Endothelial cell of umbilical vein (primary cell): ENCODE data around the gene EXD1. TPM values are rescaled to one million over a fixed set of nuclear protein-coding genes. Genes with fewer than 3 reads are reported as not detected.

Experiments
- BruUV-seq: library from RNA; stranded (reverse); fragments of 400-500 nt; replicated peaks from 2 replicates; lab custom pipeline; 2021; lab: Mats Ljungman, UMichigan
- CTCF ChIA-PET: fragments of 300-600, 350-600 bp; sonication (Branson Sonifier 250); formaldehyde crosslinking; loops from one replicate; lab custom pipeline; 2021; ENCODE audit warnings: antibody characterized with exemption, inconsistent platforms; lab: Charles Lee
- POLR2A ChIA-PET: fragments of 300-600, 350-600 bp; sonication (Branson Sonifier 250); formaldehyde crosslinking; loops from one replicate; lab custom pipeline; 2021; ENCODE audit warnings: antibody characterized with exemption, inconsistent platforms; lab: Charles Lee
- DNase-seq: peaks from one replicate; pipeline ENCODE4 v3.0.0-alpha.2; 2011; ENCODE audit warnings: low read depth, low spot score
- FAIRE-seq: peaks from 2 replicates; lab custom pipeline; 2011; peaks lifted over from hg19 to GRCh38; lab: Jason Lieb, UNC
- H2AFZ ChIP-seq: 2 replicates; pipeline ENCODE4 v1.6.0; 2012; ENCODE audit warnings: low read depth, low read length, control low read depth, inconsistent platforms
- H3K27ac ChIP-seq: 2 replicates; pipeline ENCODE4 v1.5.1; 2011; ENCODE audit warnings: low read depth, mild to moderate bottlenecking, control low read depth, low read length, moderate library complexity; ENCODE audit not compliant: insufficient read depth
- H3K27me3 ChIP-seq, 2 experiments: 2 replicates each; pipeline versions ENCODE4 v1.6.0 to v1.6.1; 2011; ENCODE audit warnings: low read length in 2 of 2, mixed read lengths in 1 of 2; ENCODE audit not compliant: control insufficient read depth in 2 of 2, insufficient read depth in 2 of 2
- H3K36me3 ChIP-seq, 2 experiments: 2 replicates in 1 of 2; 3 replicates in 1 of 2; pipeline ENCODE4 v1.5.1; 2011; ENCODE audit warnings: low read length in 2 of 2, mild to moderate bottlenecking in 1 of 2, moderate library complexity in 1 of 2; ENCODE audit not compliant: control insufficient read depth in 2 of 2, insufficient read depth in 2 of 2; ENCODE audit errors: extremely low read depth in 1 of 2
- H3K4me1 ChIP-seq: 3 replicates; pipeline ENCODE4 v1.5.1; 2011; ENCODE audit warnings: mild to moderate bottlenecking, low read length; ENCODE audit not compliant: control insufficient read depth, insufficient read depth; ENCODE audit errors: extremely low read depth
- H3K4me2 ChIP-seq: 2 replicates; pipeline ENCODE4 v1.6.1; 2011; ENCODE audit warnings: low read length, control low read depth, mixed read lengths; ENCODE audit not compliant: insufficient read depth
- H3K4me3 ChIP-seq, 3 experiments: fragments of 200-600 bp in 1 of 3; sonication (generic), shearing (Covaris generic) in 1 of 3; replicated peaks in 1 of 3; 2 replicates each; pipeline ENCODE4 v1.5.1; 2011 to 2016; ENCODE audit warnings: control low read depth in 3 of 3, low read length in 3 of 3, mild to moderate bottlenecking in 2 of 3, inconsistent platforms in 1 of 3, low read depth in 1 of 3, moderate library complexity in 1 of 3; ENCODE audit not compliant: insufficient read depth in 1 of 3
- H3K79me2 ChIP-seq: 2 replicates; pipeline ENCODE4 v1.6.0; 2012; ENCODE audit warnings: low read length, inconsistent platforms; ENCODE audit not compliant: control insufficient read depth, insufficient read depth
- H3K9ac ChIP-seq: replicated peaks from 2 replicates; pipeline ENCODE3; 2011; ENCODE audit warnings: low read length, control low read depth; ENCODE audit not compliant: insufficient read depth; ENCODE audit errors: extremely low read depth
- H3K9me1 ChIP-seq: replicated peaks from 3 replicates; pipeline ENCODE4 v1.6.0; 2011; ENCODE audit warnings: mild to moderate bottlenecking, low read length; ENCODE audit not compliant: control insufficient read depth, insufficient read depth; ENCODE audit errors: extremely low read depth
- H3K9me3 ChIP-seq: replicated peaks from 2 replicates; pipeline ENCODE4 v1.5.1; 2012; ENCODE audit warnings: low read length, inconsistent platforms; ENCODE audit not compliant: control insufficient read depth, insufficient read depth
- H4K20me1 ChIP-seq: replicated peaks from 2 replicates; pipeline ENCODE3; 2011; ENCODE audit warnings: mild to moderate bottlenecking, low read length; ENCODE audit not compliant: control insufficient read depth, insufficient read depth; ENCODE audit errors: extremely low read depth
- EZH2 ChIP-seq: IDR thresholded peaks from 2 replicates; pipeline ENCODE4 v1.6.1; 2012; ENCODE audit warnings: borderline replicate concordance, low read depth, mild to moderate bottlenecking, moderate library complexity, low read length, inconsistent platforms; ENCODE audit not compliant: severe bottlenecking
- FOS ChIP-seq: IDR thresholded peaks from 2 replicates; pipeline ENCODE4 v1.6.1; 2011; ENCODE audit warnings: mild to moderate bottlenecking, low read length, moderate library complexity, borderline replicate concordance; ENCODE audit not compliant: insufficient read depth
- GATA2 ChIP-seq: IDR thresholded peaks from 2 replicates; pipeline ENCODE4 v1.7.0; 2011; ENCODE audit warnings: low read depth, mild to moderate bottlenecking, moderate library complexity, mixed read lengths, low read length; ENCODE audit not compliant: insufficient read length, insufficient read depth
- JUN ChIP-seq: IDR thresholded peaks from 2 replicates; pipeline ENCODE4 v1.6.1; 2011; ENCODE audit warnings: borderline replicate concordance, low read depth; ENCODE audit not compliant: insufficient read length, insufficient read depth
- MYC ChIP-seq: IDR thresholded peaks from one replicate; pipeline ENCODE4 v1.6.1; 2011; ENCODE audit warnings: mild to moderate bottlenecking, low read depth, low read length
- POLR2A ChIP-seq: IDR thresholded peaks from 2 replicates; pipeline ENCODE4 v1.6.1; 2012; ENCODE audit warnings: low read depth, mild to moderate bottlenecking, control low read depth, low read length
- POLR2AphosphoS5 ChIP-seq: IDR thresholded peaks from 2 replicates; pipeline ENCODE4 v1.6.1; 2012; ENCODE audit warnings: low read depth, mild to moderate bottlenecking, control low read depth, low read length, moderate library complexity; ENCODE audit not compliant: insufficient read depth
- dilution Hi-C: fragments of 300-500 bp; cut with MboI; formaldehyde crosslinking; loops from one replicate; pipeline ENCODE4 v1.15.0; 2019; ENCODE audit warnings: low sequenced_read_pairs; ENCODE audit not compliant: extremely low pct_ligation_motif_present
- intact Hi-C: fragments of 100-400 bp; cut with micrococcal nuclease; formaldehyde crosslinking; loops from one replicate; pipeline ENCODE4 v1.10.0; 2022
- polyA plus RNA-seq, 4 experiments: library from polyadenylated mRNA; depleted of rRNA in 3 of 4; stranded (reverse) in 3 of 4; unstranded in 1 of 4; fragments of >200 nt; gene quantifications; 2 replicates each; pipeline versions ENCODE4 v1.2.1 to v1.2.3, GENCODE V29; 2011 to 2012; ENCODE audit warnings: missing spikeins in 1 of 4
- total RNA-seq: library from RNA; stranded (reverse); gene quantifications from 2 replicates; pipeline ENCODE4 v1.2.3, GENCODE V29; 2021
- TF ChIP-seq, protein P1 (sequence below), 2 donors: IDR thresholded peaks; 1 replicate in 1 of 2; 2 replicates in 1 of 2; pipeline ENCODE4 v1.5.1; 2011; ENCODE audit warnings: low read length in 2 of 2, mild to moderate bottlenecking in 2 of 2, moderate library complexity in 2 of 2, control low read depth in 1 of 2, inconsistent platforms in 1 of 2, low read depth in 1 of 2; ENCODE audit not compliant: insufficient read depth in 1 of 2; ENCODE audit errors: extremely low read depth in 1 of 2
- TF ChIP-seq, protein P2 (sequence below): IDR thresholded peaks from 2 replicates; pipeline ENCODE4 v1.6.1; 2011; ENCODE audit not compliant: insufficient read depth, insufficient read length

EXD1 gene
- total and polyA plus RNA-seq, 2 donors (not counting 3 experiments of a cell fraction or from before 2014, with no cell fraction given) = not detected

DNA sequence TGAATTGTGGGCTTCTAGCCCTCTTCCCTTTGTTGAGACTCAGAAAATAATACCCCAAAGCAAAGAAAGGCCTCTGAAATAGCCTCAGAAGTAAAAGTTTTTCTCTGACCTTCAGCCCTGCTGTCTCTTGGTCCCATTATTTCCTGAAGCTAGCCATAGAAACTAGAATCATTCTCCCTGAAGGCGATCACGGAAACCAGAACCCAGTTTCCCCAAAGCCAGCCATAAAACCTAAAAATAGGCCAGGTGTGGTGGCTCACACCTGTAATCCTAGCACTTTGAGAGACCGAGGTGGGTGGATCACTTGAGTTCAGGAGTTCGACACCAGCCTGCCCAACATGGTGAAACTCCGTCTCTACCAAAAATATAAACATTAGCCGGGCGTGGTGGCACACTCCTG lies 27.2 kb downstream of the EXD1 start:
- intact Hi-C loops = no loop called here
- dilution Hi-C loops = no loop called here
- Histone ChIP-seq H2AFZ (no peak overlapping the region), H3K36me3 (no peaks in the 10 kb centered on the region), H3K27ac (no peak overlapping the region), H3K4me3 (no peak overlapping the region), H3K9ac (no peak overlapping the region), H3K79me2 (no peaks in the 10 kb centered on the region), H3K4me1 (no peaks in the 10 kb centered on the region), H3K9me1 (no peaks in the 10 kb centered on the region), H4K20me1 (no peaks in the 10 kb centered on the region), H3K9me3 (no peaks in the 10 kb centered on the region), H3K4me2 (no peak overlapping the region), H3K27me3 (peaks cover 0 to 2% of the 10 kb centered on the region in 2 experiments)
- DNase-seq = no peak
- POLR2A ChIA-PET = no interaction called here
- CTCF ChIA-PET = interaction anchor here (1.5 kb wide), 1 partner anchor 10 kb away, joined by 6 read pairs; no protein-coding TSS in a partner anchor
- FAIRE-seq = no peak
- BruUV-seq = no TSS peak
- TF ChIP-seq, protein P1, sequence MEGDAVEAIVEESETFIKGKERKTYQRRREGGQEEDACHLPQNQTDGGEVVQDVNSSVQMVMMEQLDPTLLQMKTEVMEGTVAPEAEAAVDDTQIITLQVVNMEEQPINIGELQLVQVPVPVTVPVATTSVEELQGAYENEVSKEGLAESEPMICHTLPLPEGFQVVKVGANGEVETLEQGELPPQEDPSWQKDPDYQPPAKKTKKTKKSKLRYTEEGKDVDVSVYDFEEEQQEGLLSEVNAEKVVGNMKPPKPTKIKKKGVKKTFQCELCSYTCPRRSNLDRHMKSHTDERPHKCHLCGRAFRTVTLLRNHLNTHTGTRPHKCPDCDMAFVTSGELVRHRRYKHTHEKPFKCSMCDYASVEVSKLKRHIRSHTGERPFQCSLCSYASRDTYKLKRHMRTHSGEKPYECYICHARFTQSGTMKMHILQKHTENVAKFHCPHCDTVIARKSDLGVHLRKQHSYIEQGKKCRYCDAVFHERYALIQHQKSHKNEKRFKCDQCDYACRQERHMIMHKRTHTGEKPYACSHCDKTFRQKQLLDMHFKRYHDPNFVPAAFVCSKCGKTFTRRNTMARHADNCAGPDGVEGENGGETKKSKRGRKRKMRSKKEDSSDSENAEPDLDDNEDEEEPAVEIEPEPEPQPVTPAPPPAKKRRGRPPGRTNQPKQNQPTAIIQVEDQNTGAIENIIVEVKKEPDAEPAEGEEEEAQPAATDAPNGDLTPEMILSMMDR (IDR thresholded peaks at IDR 0.05; ENCODE audit: extremely low read depth in 1 of 2, insufficient read depth in 1 of 2, low read depth in 1 of 2, low read length in 2 of 2) = no peak
- TF ChIP-seq POLR2AphosphoS5 = no peak
- TF ChIP-seq, protein P2, sequence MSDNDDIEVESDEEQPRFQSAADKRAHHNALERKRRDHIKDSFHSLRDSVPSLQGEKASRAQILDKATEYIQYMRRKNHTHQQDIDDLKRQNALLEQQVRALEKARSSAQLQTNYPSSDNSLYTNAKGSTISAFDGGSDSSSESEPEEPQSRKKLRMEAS = no peak
- TF ChIP-seq EZH2 = no peak
- no peak for TF ChIP-seq GATA2
- TF ChIP-seq POLR2A = no peak
- TF ChIP-seq FOS = no peak
- TF ChIP-seq MYC = no peak
- no peak for TF ChIP-seq JUN
